Sciatic nerve (tissue), 2 donors: ENCODE measurements around the gene GSDME. TPM values are rescaled to one million over a fixed set of nuclear protein-coding genes. Genes with fewer than 3 reads are reported as not detected.
"Not testable (repeated sequence)": the region's sequence is repeated elsewhere in the genome, so short reads cannot be mapped to it uniquely, and the experiment has no call there.

Source experiments
- ATAC-seq: fragments of 200-7000 bp; cut with Tn5 transposase; one replicate; pipeline ENCODE4 v1.9.1; 2020; ENCODE audit warnings: mild to moderate bottlenecking, moderate library complexity
- DNase-seq: peaks from one replicate; pipeline ENCODE4 v3.0.0-alpha.2; 2020; ENCODE audit warnings: low spot score
- intact Hi-C: fragments of 100-400 bp; cut with DNase I; formaldehyde crosslinking; loops from one replicate; pipeline ENCODE4 v1.14.2; 2022
- total RNA-seq: library from RNA; stranded (reverse); fragmentation: NEBNext Ultra II Directional; extraction: Animal tissue kit (Norgen Biotek cat#: 25700); gene quantifications from one replicate; pipeline ENCODE4 v1.2.1, GENCODE V29; 2021
- donor health status: DM: no; HTN: no; CAD: no.
- donor health status: DM: no; HTN: no; CAD: no.

GSDME gene
- 8.8 TPM for total RNA-seq

- intact Hi-C loops, result no loop called here
Observed at GRCh38 chr7:24757353-24758275, at the start of gene GSDME. TSS of gene GSDME (minus strand) at chr7:24757464. CDS start at chr7:24749774, 7,690 bp downstream.

GRCh38 chr7:24802300-24802699, 45.0 kb upstream of the GSDME start:
- ATAC-seq (no peak), DNase-seq (no peak)
- intact Hi-C loops, result no loop called here

More at GRCh38 chr7:24757353-24758275, at the start of gene GSDME:
- DNase-seq (peak; percentile 66), ATAC-seq (peak; percentile 87)

GRCh38 chr7:24801883-24802282, 44.6 kb upstream of the GSDME start:
- DNase-seq (no peak), ATAC-seq (no peak)
- intact Hi-C loops, result no loop called here

GRCh38 chr7:24800667-24801066, 43.4 kb upstream of the GSDME start:
- ATAC-seq, result no peak
- intact Hi-C loops, result no loop called here
- no peak for DNase-seq

GRCh38 chr7:24800073-24800472, 42.8 kb upstream of the GSDME start:
- DNase-seq (no peak), ATAC-seq (no peak)
- intact Hi-C loops, result no loop called here

GRCh38 chr7:24799506-24799905, 42.2 kb upstream of the GSDME start:
- ATAC-seq (no peak), DNase-seq (no peak)
- intact Hi-C loops, result no loop called here

GRCh38 chr7:24798261-24798660, 41.0 kb upstream of the GSDME start:
- intact Hi-C loops, result no loop called here
- ATAC-seq (no peak), DNase-seq (no peak)

GRCh38 chr7:24797270-24797669, 40.0 kb upstream of the GSDME start:
- intact Hi-C loops, result no loop called here

GRCh38 chr7:24795407-24795767, 38.1 kb upstream of the GSDME start:
- ATAC-seq (no peak), DNase-seq (no peak)
- intact Hi-C loops, result no loop called here

More at GRCh38 chr7:24797270-24797669, 40.0 kb upstream of the GSDME start:
- no peak for ATAC-seq
- DNase-seq, result no peak

- intact Hi-C loops, ATAC-seq, DNase-seq: not testable (repeated sequence)
Observed at GRCh38 chr7:24794751-24795406, 37.6 kb upstream of the GSDME start.

GRCh38 chr7:24793982-24794648, 36.9 kb upstream of the GSDME start:
- intact Hi-C loops, result no loop called here
- DNase-seq (no peak), ATAC-seq (no peak)

GRCh38 chr7:24788961-24789576, 31.8 kb upstream of the GSDME start:
- no peak for DNase-seq
- intact Hi-C loops, result no loop called here
- no peak for ATAC-seq

GRCh38 chr7:24788075-24788474, 30.8 kb upstream of the GSDME start:
- ATAC-seq, result no peak
- intact Hi-C loops, result no loop called here
- DNase-seq, result no peak

- ATAC-seq (no peak), DNase-seq (no peak)
- intact Hi-C loops, result no loop called here
Observed at GRCh38 chr7:24786941-24787340, 29.7 kb upstream of the GSDME start.

- DNase-seq (no peak), ATAC-seq (no peak)
- intact Hi-C loops, result no loop called here
Observed at GRCh38 chr7:24786306-24786705, 29.0 kb upstream of the GSDME start.

- ATAC-seq (no peak), DNase-seq (no peak)
- intact Hi-C loops, result no loop called here
Observed at GRCh38 chr7:24784277-24784676, 27.0 kb upstream of the GSDME start.

GRCh38 chr7:24783698-24784097, 26.4 kb upstream of the GSDME start:
- intact Hi-C loops, result no loop called here

GRCh38 chr7:24781106-24781505, 23.8 kb upstream of the GSDME start:
- peak; percentile 39 for ATAC-seq
- intact Hi-C loops, result no loop called here
- no peak for DNase-seq

More at GRCh38 chr7:24783698-24784097, 26.4 kb upstream of the GSDME start:
- DNase-seq (no peak), ATAC-seq (no peak)

GRCh38 chr7:24779283-24779655, 22.0 kb upstream of the GSDME start:
- ATAC-seq, result no peak
- DNase-seq, result no peak

More at GRCh38 chr7:24779283-24779655, 22.0 kb upstream of the GSDME start:
- intact Hi-C loops, result no loop called here
